ENCODE results near the gene SYNPO2.

- TF ChIP-seq, protein P1, sequence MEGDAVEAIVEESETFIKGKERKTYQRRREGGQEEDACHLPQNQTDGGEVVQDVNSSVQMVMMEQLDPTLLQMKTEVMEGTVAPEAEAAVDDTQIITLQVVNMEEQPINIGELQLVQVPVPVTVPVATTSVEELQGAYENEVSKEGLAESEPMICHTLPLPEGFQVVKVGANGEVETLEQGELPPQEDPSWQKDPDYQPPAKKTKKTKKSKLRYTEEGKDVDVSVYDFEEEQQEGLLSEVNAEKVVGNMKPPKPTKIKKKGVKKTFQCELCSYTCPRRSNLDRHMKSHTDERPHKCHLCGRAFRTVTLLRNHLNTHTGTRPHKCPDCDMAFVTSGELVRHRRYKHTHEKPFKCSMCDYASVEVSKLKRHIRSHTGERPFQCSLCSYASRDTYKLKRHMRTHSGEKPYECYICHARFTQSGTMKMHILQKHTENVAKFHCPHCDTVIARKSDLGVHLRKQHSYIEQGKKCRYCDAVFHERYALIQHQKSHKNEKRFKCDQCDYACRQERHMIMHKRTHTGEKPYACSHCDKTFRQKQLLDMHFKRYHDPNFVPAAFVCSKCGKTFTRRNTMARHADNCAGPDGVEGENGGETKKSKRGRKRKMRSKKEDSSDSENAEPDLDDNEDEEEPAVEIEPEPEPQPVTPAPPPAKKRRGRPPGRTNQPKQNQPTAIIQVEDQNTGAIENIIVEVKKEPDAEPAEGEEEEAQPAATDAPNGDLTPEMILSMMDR (IDR thresholded peaks at IDR 0.05; ENCODE audit: insufficient read depth, low read length, poor library complexity, severe bottlenecking): no peak
- TF ChIP-seq EZH2phosphoT487 (conservative IDR thresholded peaks at IDR 0.05; ENCODE audit: low read length): no peak
Observed at GRCh38 chr4:119041396-119041795, 152.7 kb downstream of the SYNPO2 start.
